ENCODE data around the gene TNFRSF19. TPM values are rescaled to one million over a fixed set of nuclear protein-coding genes. Genes with fewer than 3 reads are reported as not detected.

The TNFRSF19 gene
- total RNA-seq, 3 donors from 2014 or later (not counting 1 experiment from before 2014, with no cell fraction given) = 0.07 to 0.60 (median 0.36) TPM

GRCh38 chr13:23608701-23609413, 38.6 kb downstream of the TNFRSF19 start:
- Mint-ChIP-seq H3K27me3 (ENCODE audit: low read depth in 2 of 2) (peaks cover 8 to 24% of the 10 kb centered on the region in 2 donors), H3K4me1 (peaks cover 18% of the 10 kb centered on the region in 2 donors), H3K4me3 (peak overlapping the region; percentile 84), H3K36me3 (no peaks in the 10 kb centered on the region), H3K9me3 (no peaks in the 10 kb centered on the region), H3K27ac (peak overlapping the region; percentile 37 to 67)
- no peak for TF ChIP-seq CTCF (IDR thresholded peaks at IDR 0.05)
- peak overlapping the region; percentile 20 for H3K4me3 ChIP-seq (ENCODE audit: low read length)
- no peaks in the 10 kb centered on the region for H3K27me3 ChIP-seq (ENCODE audit: control insufficient read depth, insufficient read depth, low read length)
- 30% methylated on average over 10 of the region's 13 CpGs for WGBS (ENCODE audit: insufficient coverage)
- intact Hi-C loops (cut with micrococcal nuclease) = no loop called here
- H3K4me1 ChIP-seq (ENCODE audit: control insufficient read depth, insufficient read depth, low read length) = peaks cover 7% of the 10 kb centered on the region
- H3K9me3 ChIP-seq (ENCODE audit: control insufficient read depth, insufficient read depth, low read length) = no peaks in the 10 kb centered on the region
- H3K27ac ChIP-seq (ENCODE audit: low read length) = no peak overlapping the region
- H3K36me3 ChIP-seq (ENCODE audit: control insufficient read depth, insufficient read depth, low read length) = no peaks in the 10 kb centered on the region
- ATAC-seq = peak in 1 of 3 donors; percentile 20
- no peak for DNase-seq

GRCh38 chr13:23609414-23609760, 39.2 kb downstream of the TNFRSF19 start:
- Histone ChIP-seq H3K9me3 (ENCODE audit: control insufficient read depth, insufficient read depth, low read length) (no peaks in the 10 kb centered on the region), H3K27ac (ENCODE audit: low read length) (no peak overlapping the region), H3K36me3 (ENCODE audit: control insufficient read depth, insufficient read depth, low read length) (no peaks in the 10 kb centered on the region), H3K27me3 (ENCODE audit: control insufficient read depth, insufficient read depth, low read length) (no peaks in the 10 kb centered on the region), H3K4me1 (ENCODE audit: control insufficient read depth, insufficient read depth, low read length) (peaks cover 7% of the 10 kb centered on the region), H3K4me3 (ENCODE audit: low read length) (peak overlapping the region; percentile 20)
- WGBS (ENCODE audit: insufficient coverage) = 6% methylated on average over 5 of the region's 7 CpGs
- no peaks in the 10 kb centered on the region for H3K36me3 Mint-ChIP-seq
- H3K9me3 Mint-ChIP-seq = no peaks in the 10 kb centered on the region
- peak overlapping the region; percentile 37 to 67 for H3K27ac Mint-ChIP-seq
- ATAC-seq (peak in 1 of 3 donors; percentile 61), DNase-seq (no peak)
- no peak for TF ChIP-seq CTCF (IDR thresholded peaks at IDR 0.05)
- H3K27me3 Mint-ChIP-seq (ENCODE audit: low read depth in 2 of 2) = peaks cover 10 to 22% of the 10 kb centered on the region in 2 donors
- intact Hi-C loops (cut with micrococcal nuclease) = no loop called here
- peaks cover 18% of the 10 kb centered on the region in 2 donors for H3K4me1 Mint-ChIP-seq
- H3K4me3 Mint-ChIP-seq = peak overlapping the region; percentile 84

- peaks cover 18% of the 10 kb centered on the region in 2 donors for H3K4me1 Mint-ChIP-seq
- Histone ChIP-seq H3K4me1 (ENCODE audit: control insufficient read depth, insufficient read depth, low read length) (peaks cover 7% of the 10 kb centered on the region), H3K4me3 (ENCODE audit: low read length) (peak overlapping the region; percentile 20), H3K27me3 (ENCODE audit: control insufficient read depth, insufficient read depth, low read length) (no peaks in the 10 kb centered on the region), H3K36me3 (ENCODE audit: control insufficient read depth, insufficient read depth, low read length) (no peaks in the 10 kb centered on the region), H3K9me3 (ENCODE audit: control insufficient read depth, insufficient read depth, low read length) (no peaks in the 10 kb centered on the region), H3K27ac (ENCODE audit: low read length) (no peak overlapping the region)
- no peak for DNase-seq
- TF ChIP-seq CTCF (IDR thresholded peaks at IDR 0.05) = no peak
- no peaks in the 10 kb centered on the region for H3K9me3 Mint-ChIP-seq
- no peaks in the 10 kb centered on the region for H3K36me3 Mint-ChIP-seq
- peak in 1 of 3 donors; percentile 50 for ATAC-seq
- peaks cover 10 to 16% of the 10 kb centered on the region in 2 donors for H3K27me3 Mint-ChIP-seq (ENCODE audit: low read depth in 2 of 2)
- 29% methylated on average over 2 of the region's 3 CpGs for WGBS (ENCODE audit: insufficient coverage)
- H3K27ac Mint-ChIP-seq = peak overlapping the region; percentile 37 to 67
- intact Hi-C loops (cut with micrococcal nuclease) = no loop called here
- H3K4me3 Mint-ChIP-seq = peak overlapping the region; percentile 84
Measured at GRCh38 chr13:23609874-23610576, 39.8 kb downstream of the TNFRSF19 start.
